ENCODE measurements around the gene GOLGA8B. TPM values are rescaled to one million over a fixed set of nuclear protein-coding genes. Genes with fewer than 3 reads are reported as not detected.
"Not testable (repeated sequence)": the region's sequence is repeated elsewhere in the genome, so short reads cannot be mapped to it uniquely, and the experiment has no call there.

The GOLGA8B gene
- 176 and 233 TPM in 2 replicates for total RNA-seq (2022)
- Bru-seq, nascent RNA, result percentile 87 among the genes with signal in this experiment
- percentile 96 among the genes with signal in this experiment for BruChase-seq, experiment 1, labeled RNA remaining after a 6-hour chase
- percentile 89 among the genes with signal in this experiment for BruChase-seq, experiment 2, labeled RNA remaining after a 2-hour chase
- long read RNA-seq, full-length matches to known transcripts, result 3 of 85 reads
- long read RNA-seq, partial matches to known transcripts, result 45 of 85 reads
- long read RNA-seq, other reads (novel, unspliced or antisense), result 37 of 85 reads

GRCh38 chr15:34583399-34584329 lies at the start of gene GOLGA8B:
TSS of gene GOLGA8B (minus strand) at chr15:34583651. CDS start at chr15:34535912, 47,739 bp downstream.
- Mint-ChIP-seq H3K27ac (ENCODE audit: low read depth, unreplicated experiment) (peak within 1 kb of the TSS; percentile 75), H3K4me1 (ENCODE audit: insufficient read depth, unreplicated experiment) (peaks cover 24% of the 10 kb centered on the region), H3K9me3 (ENCODE audit: unreplicated experiment) (no peaks in the 10 kb centered on the region), H3K4me3 (ENCODE audit: unreplicated experiment) (peak within 1 kb of the TSS; percentile 90), H3K27me3 (ENCODE audit: insufficient read depth, unreplicated experiment) (no peaks in the 10 kb centered on the region), H3K36me3 (ENCODE audit: insufficient read depth, unreplicated experiment) (peaks cover 7% of the 10 kb centered on the region)
- intact Hi-C loops (cut with micrococcal nuclease), result loop anchor here (2.0 kb wide), 1 partner anchor 147 kb away; the partner anchor contains the start of gene GOLGA8A
- no peak for TF ChIP-seq CTCF (IDR thresholded peaks at IDR 0.05; ENCODE audit: unreplicated experiment)
- DNase-seq (ENCODE audit: unreplicated experiment), result peak; percentile 69
- BruUV-seq (replicated peaks), result no TSS peak
- ChIA-PET POLR2A (interaction anchor here (0.7 to 1.6 kb wide), 8 partner anchors 146 to 545 kb away, joined by 3 to 6 read pairs (median 4); partner anchors contain the start of genes AVEN, EMC4, EMC7 and GOLGA8A), CTCF (interaction anchor here (0.6 to 0.7 kb wide), 2 partner anchors 343 to 1923 kb away, joined by 3 read pairs; no protein-coding TSS in a partner anchor)

- H3K4me1 Mint-ChIP-seq (ENCODE audit: insufficient read depth, unreplicated experiment), result peaks cover 14% of the 10 kb centered on the region
- H3K27ac Mint-ChIP-seq (ENCODE audit: low read depth, unreplicated experiment); H3K27me3 Mint-ChIP-seq (ENCODE audit: insufficient read depth, unreplicated experiment); H3K36me3 Mint-ChIP-seq (ENCODE audit: insufficient read depth, unreplicated experiment); H3K9me3 Mint-ChIP-seq (ENCODE audit: unreplicated experiment); H3K4me3 Mint-ChIP-seq (ENCODE audit: unreplicated experiment); BruUV-seq (replicated peaks); intact Hi-C loops (cut with micrococcal nuclease); POLR2A ChIA-PET; DNase-seq (ENCODE audit: unreplicated experiment): not testable (repeated sequence)
- CTCF ChIA-PET, result interaction anchor here (0.6 to 1.2 kb wide), 2 partner anchors 12 to 1105 kb away, joined by 3 read pairs; no protein-coding TSS in a partner anchor
These were observed 49.7 kb upstream of the GOLGA8B start for GRCh38 chr15:34633165-34633564.

- H3K4me3 Mint-ChIP-seq (ENCODE audit: unreplicated experiment), result no peak overlapping the region
- intact Hi-C loops (cut with micrococcal nuclease), result loop anchor here (5.0 to 10.0 kb wide), 2 partner anchors 94 to 816 kb away; no protein-coding TSS in a partner anchor
- no peak for TF ChIP-seq CTCF (IDR thresholded peaks at IDR 0.05; ENCODE audit: unreplicated experiment)
These were observed 45.2 kb upstream of the GOLGA8B start for GRCh38 chr15:34628577-34629152.

GRCh38 chr15:34625007-34625406 lies 41.6 kb upstream of the GOLGA8B start:
- H3K4me1 Mint-ChIP-seq (ENCODE audit: insufficient read depth, unreplicated experiment), result peaks cover 14% of the 10 kb centered on the region
- ChIA-PET POLR2A (no interaction called here), CTCF (no interaction called here)
- H3K27ac Mint-ChIP-seq (ENCODE audit: low read depth, unreplicated experiment), result no peak overlapping the region
- no peak for DNase-seq (ENCODE audit: unreplicated experiment)
- no peaks in the 10 kb centered on the region for H3K27me3 Mint-ChIP-seq (ENCODE audit: insufficient read depth, unreplicated experiment)
- TF ChIP-seq CTCF (IDR thresholded peaks at IDR 0.05; ENCODE audit: unreplicated experiment), result no peak
- no peak overlapping the region for H3K4me3 Mint-ChIP-seq (ENCODE audit: unreplicated experiment)
- intact Hi-C loops (cut with micrococcal nuclease), result loop anchor here (5.0 to 10.0 kb wide), 2 partner anchors 97 to 820 kb away; no protein-coding TSS in a partner anchor
- H3K9me3 Mint-ChIP-seq (ENCODE audit: unreplicated experiment), result peaks cover 6% of the 10 kb centered on the region
- no TSS peak for BruUV-seq (replicated peaks)
- no peaks in the 10 kb centered on the region for H3K36me3 Mint-ChIP-seq (ENCODE audit: insufficient read depth, unreplicated experiment)

More at GRCh38 chr15:34628577-34629152, 45.2 kb upstream of the GOLGA8B start:
- Mint-ChIP-seq H3K27me3 (ENCODE audit: insufficient read depth, unreplicated experiment) (no peaks in the 10 kb centered on the region), H3K36me3 (ENCODE audit: insufficient read depth, unreplicated experiment) (no peaks in the 10 kb centered on the region), H3K4me1 (ENCODE audit: insufficient read depth, unreplicated experiment) (peaks cover 20% of the 10 kb centered on the region), H3K9me3 (ENCODE audit: unreplicated experiment) (peaks cover 6% of the 10 kb centered on the region), H3K27ac (ENCODE audit: low read depth, unreplicated experiment) (peak overlapping the region; percentile 67)
- ChIA-PET CTCF (no interaction called here), POLR2A (no interaction called here)
- BruUV-seq (replicated peaks), result no TSS peak
- DNase-seq (ENCODE audit: unreplicated experiment), result no peak
